OCI-LY3 (cell line): ENCODE measurements around the gene SP100.

ENCODE experiments used
- EZH2phosphoT487 ChIP-seq: fragments of 200-600 bp; shearing (Covaris generic); IDR thresholded peaks from 2 replicates; pipeline ENCODE4 v1.6.1; 2018; ENCODE audit warnings: antibody characterized with exemption, mixed run types, low read depth
- TF ChIP-seq, protein P1 (sequence below): fragments of 200-600, 300-600 bp; sonication (generic); IDR thresholded peaks from 2 replicates; pipeline ENCODE4 v1.5.1; 2014; ENCODE audit warnings: antibody characterized with exemption, low read length, low read depth

- TF ChIP-seq, protein P1, sequence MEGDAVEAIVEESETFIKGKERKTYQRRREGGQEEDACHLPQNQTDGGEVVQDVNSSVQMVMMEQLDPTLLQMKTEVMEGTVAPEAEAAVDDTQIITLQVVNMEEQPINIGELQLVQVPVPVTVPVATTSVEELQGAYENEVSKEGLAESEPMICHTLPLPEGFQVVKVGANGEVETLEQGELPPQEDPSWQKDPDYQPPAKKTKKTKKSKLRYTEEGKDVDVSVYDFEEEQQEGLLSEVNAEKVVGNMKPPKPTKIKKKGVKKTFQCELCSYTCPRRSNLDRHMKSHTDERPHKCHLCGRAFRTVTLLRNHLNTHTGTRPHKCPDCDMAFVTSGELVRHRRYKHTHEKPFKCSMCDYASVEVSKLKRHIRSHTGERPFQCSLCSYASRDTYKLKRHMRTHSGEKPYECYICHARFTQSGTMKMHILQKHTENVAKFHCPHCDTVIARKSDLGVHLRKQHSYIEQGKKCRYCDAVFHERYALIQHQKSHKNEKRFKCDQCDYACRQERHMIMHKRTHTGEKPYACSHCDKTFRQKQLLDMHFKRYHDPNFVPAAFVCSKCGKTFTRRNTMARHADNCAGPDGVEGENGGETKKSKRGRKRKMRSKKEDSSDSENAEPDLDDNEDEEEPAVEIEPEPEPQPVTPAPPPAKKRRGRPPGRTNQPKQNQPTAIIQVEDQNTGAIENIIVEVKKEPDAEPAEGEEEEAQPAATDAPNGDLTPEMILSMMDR, result no peak
- no peak for TF ChIP-seq EZH2phosphoT487
Observed at GRCh38 chr2:230583581-230583980, 167.6 kb downstream of the SP100 start.
